Measurements from ENCODE around the gene STARD5. TPM values are rescaled to one million over a fixed set of nuclear protein-coding genes. Genes with fewer than 3 reads are reported as not detected.

Gene STARD5
- total RNA-seq, 6 experiments from 2014 or later = 16.4 to 49.9 (median 19.7) TPM

GRCh38 chr15:81293728-81294515 is 30.0 kb downstream of the STARD5 start:
- Histone ChIP-seq H3K27me3 (no peaks in the 10 kb centered on the region), H3K27ac (peak overlapping the region in 2 of 3 donors; percentile 38 to 48), H3K36me3 (no peaks in the 10 kb centered on the region), H3K4me1 (peaks cover 0 to 9% (median 0%) of the 10 kb centered on the region in 4 donors), H3K9me3 (no peaks in the 10 kb centered on the region), H3K4me3 (no peak overlapping the region)
- intact Hi-C loops (cut with DNase I) = no loop called here
- peak; percentile 23 to 43 (median 35) for ATAC-seq
- 49% methylated on average over 7 of the region's 9 CpGs for WGBS (ENCODE audit: insufficient coverage, low coverage, low lambda C conversion rate, missing lambda C conversion rate)
- TF ChIP-seq, protein P1, sequence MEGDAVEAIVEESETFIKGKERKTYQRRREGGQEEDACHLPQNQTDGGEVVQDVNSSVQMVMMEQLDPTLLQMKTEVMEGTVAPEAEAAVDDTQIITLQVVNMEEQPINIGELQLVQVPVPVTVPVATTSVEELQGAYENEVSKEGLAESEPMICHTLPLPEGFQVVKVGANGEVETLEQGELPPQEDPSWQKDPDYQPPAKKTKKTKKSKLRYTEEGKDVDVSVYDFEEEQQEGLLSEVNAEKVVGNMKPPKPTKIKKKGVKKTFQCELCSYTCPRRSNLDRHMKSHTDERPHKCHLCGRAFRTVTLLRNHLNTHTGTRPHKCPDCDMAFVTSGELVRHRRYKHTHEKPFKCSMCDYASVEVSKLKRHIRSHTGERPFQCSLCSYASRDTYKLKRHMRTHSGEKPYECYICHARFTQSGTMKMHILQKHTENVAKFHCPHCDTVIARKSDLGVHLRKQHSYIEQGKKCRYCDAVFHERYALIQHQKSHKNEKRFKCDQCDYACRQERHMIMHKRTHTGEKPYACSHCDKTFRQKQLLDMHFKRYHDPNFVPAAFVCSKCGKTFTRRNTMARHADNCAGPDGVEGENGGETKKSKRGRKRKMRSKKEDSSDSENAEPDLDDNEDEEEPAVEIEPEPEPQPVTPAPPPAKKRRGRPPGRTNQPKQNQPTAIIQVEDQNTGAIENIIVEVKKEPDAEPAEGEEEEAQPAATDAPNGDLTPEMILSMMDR (IDR thresholded peaks at IDR 0.05) = no peak
- no peak for TF ChIP-seq POLR2A (IDR thresholded peaks at IDR 0.05)
- DNase-seq = no peak

DNA sequence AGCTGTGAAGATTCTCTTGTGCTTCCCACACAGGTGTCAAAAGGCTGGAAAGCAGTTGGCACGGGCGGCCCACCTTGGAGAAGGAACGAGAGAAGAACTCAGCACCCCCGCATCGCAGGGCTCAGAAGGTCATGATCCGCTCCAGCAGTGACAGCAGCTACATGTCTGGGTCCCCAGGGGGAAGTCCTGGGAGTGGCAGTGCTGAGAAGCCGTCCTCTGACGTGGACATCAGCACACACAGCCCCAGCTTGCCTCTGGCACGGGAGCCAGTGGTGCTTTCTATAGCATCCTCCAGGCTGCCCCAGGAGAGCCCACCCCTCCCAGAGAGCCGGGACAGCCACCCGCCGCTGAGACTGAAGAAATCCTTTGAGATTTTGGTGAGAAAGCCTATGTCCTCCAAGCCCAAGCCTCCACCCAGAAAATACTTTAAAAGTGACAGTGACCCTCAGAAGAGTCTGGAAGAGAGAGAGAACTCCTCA is 31.4 kb downstream of the STARD5 start:
- Histone ChIP-seq H3K27me3 (no peaks in the 10 kb centered on the region), H3K36me3 (no peaks in the 10 kb centered on the region), H3K4me3 (no peak overlapping the region), H3K27ac (no peak overlapping the region), H3K9me3 (no peaks in the 10 kb centered on the region), H3K4me1 (peaks cover 0 to 4% (median 0%) of the 10 kb centered on the region in 4 donors)
- 100% methylated on average over 2 of the region's 12 CpGs for WGBS (ENCODE audit: insufficient coverage, low coverage, low lambda C conversion rate, missing lambda C conversion rate)
- intact Hi-C loops (cut with DNase I) = no loop called here
- TF ChIP-seq, protein P1 (IDR thresholded peaks at IDR 0.05) = no peak
- no peak for TF ChIP-seq POLR2A (IDR thresholded peaks at IDR 0.05)
- DNase-seq = no peak
- ATAC-seq = peak in 2 of 4 donors; percentile 10 to 15

DNA sequence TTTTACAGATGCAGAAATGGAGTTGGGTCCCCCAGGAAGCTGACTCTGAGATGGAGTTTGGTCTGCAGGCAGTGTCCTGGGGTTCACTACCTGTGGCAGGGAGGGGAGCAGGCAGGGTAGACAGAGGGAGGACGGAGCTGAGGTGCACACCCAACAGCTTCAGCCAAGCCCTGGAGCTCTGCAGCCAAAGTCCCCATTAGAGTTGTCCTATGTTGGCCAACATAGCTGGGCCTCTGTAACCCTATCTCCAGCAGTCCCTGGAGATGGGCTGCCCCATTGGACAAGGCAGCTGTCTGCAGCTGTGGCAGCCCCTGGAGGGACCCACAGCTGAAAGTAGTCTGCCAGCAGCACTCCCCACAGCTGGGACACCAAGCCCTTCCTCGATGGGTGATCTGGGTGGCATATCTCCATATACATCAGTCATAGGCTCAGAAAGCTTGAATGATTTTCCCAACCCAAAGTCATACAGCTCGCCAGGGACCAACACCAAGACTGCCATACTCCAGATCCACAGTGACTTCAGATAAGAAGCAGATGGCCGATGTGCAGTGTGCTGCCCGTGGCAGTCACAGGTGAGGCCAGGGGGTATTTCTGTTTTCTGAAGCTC is 31.9 kb downstream of the STARD5 start:
- TF ChIP-seq POLR2A (IDR thresholded peaks at IDR 0.05) = no peak
- TF ChIP-seq, protein P1 (IDR thresholded peaks at IDR 0.05) = no peak
- Histone ChIP-seq H3K27ac (no peak overlapping the region), H3K36me3 (no peaks in the 10 kb centered on the region), H3K27me3 (no peaks in the 10 kb centered on the region), H3K9me3 (no peaks in the 10 kb centered on the region), H3K4me3 (no peak overlapping the region), H3K4me1 (peaks cover 0 to 4% (median 0%) of the 10 kb centered on the region in 4 donors)
- intact Hi-C loops (cut with DNase I) = no loop called here
- no peak for ATAC-seq
- no peak for DNase-seq
- 86% methylated on average over 4 of the region's 5 CpGs for WGBS (ENCODE audit: insufficient coverage, low coverage, low lambda C conversion rate, missing lambda C conversion rate)

DNA sequence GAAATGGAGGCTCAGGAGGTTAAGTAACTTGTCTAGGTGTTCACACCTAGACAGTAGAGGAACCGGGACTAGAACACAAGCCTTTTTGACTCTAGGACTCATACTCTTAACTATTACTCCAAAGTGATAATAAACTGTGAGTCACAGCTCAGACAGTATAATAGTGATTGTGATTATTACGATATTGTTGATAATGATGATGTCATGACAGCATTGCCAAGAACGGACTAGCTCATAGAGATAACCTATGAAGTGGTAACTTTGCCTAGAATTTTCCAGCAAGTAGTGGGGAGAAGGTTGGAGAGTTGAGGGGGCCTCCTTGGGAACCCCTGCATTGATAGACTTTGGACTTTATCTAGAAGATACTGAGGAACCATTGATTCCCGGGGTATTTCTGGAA is 34.0 kb downstream of the STARD5 start:
- DNase-seq (no peak), ATAC-seq (no peak)
- Histone ChIP-seq H3K36me3 (no peaks in the 10 kb centered on the region), H3K4me3 (no peak overlapping the region), H3K4me1 (peaks cover 0 to 4% (median 0%) of the 10 kb centered on the region in 4 donors), H3K27ac (no peak overlapping the region), H3K27me3 (no peaks in the 10 kb centered on the region), H3K9me3 (no peaks in the 10 kb centered on the region)
- 88% methylated on average over 4 of the region's 4 CpGs for WGBS (ENCODE audit: insufficient coverage, low coverage, low lambda C conversion rate, missing lambda C conversion rate)
- TF ChIP-seq, protein P1 (IDR thresholded peaks at IDR 0.05) = no peak
- TF ChIP-seq POLR2A (IDR thresholded peaks at IDR 0.05) = no peak
- intact Hi-C loops (cut with DNase I) = no loop called here
